Gastrocnemius medialis (tissue), 4 donors: ENCODE measurements around the gene CENPQ. TPM values are rescaled to one million over a fixed set of nuclear protein-coding genes. Genes with fewer than 3 reads are reported as not detected.

ENCODE experiments used
- ATAC-seq, 2 donors: fragments of 150-250 bp; one replicate each; pipeline ENCODE4 v1.9.1; 2016
- DNase-seq, 2 donors: peaks; one replicate each; pipeline ENCODE4 v3.0.0-alpha.2; 2019
- H3K27ac ChIP-seq, 4 donors: fragments of 200-600 bp; sonication (generic); 1 replicate in 1 of 4; 2 replicates in 3 of 4; pipeline ENCODE4 v1.5.1; 2016 to 2018; ENCODE audit warnings: mild to moderate bottlenecking in 2 of 4, moderate library complexity in 1 of 4
- H3K27me3 ChIP-seq, 3 donors: fragments of 200-600 bp; sonication (generic) in 2 of 3; 1 replicate in 1 of 3; 2 replicates in 2 of 3; pipeline versions ENCODE4 v1.5.1 to v1.6.0; 2016 to 2019; ENCODE audit warnings: mild to moderate bottlenecking in 1 of 3, moderate library complexity in 1 of 3
- H3K36me3 ChIP-seq, 2 donors: fragments of 200-600 bp; sonication (generic) in 1 of 2; one replicate each; pipeline ENCODE4 v1.5.1; 2017 to 2018
- H3K4me1 ChIP-seq, 2 donors: fragments of 200-600 bp; sonication (generic) in 1 of 2; one replicate each; pipeline ENCODE4 v1.5.1; 2016 to 2017; ENCODE audit warnings: mild to moderate bottlenecking in 2 of 2
- H3K4me3 ChIP-seq, 4 donors: fragments of 200-600 bp; sonication (generic) in 3 of 4; 1 replicate in 1 of 4; 2 replicates in 3 of 4; pipeline ENCODE4 v1.5.1; 2016 to 2019; ENCODE audit warnings: mild to moderate bottlenecking in 2 of 4
- H3K9me3 ChIP-seq, 3 donors: fragments of 200-600 bp; sonication (generic) in 2 of 3; 1 replicate in 1 of 3; 2 replicates in 2 of 3; pipeline ENCODE4 v1.5.1; 2016 to 2019
- CTCF ChIP-seq, 5 experiments: fragments of 450-650 bp in 3 of 5; fragments of 200-600 bp in 2 of 5; sonication (generic) in 2 of 5; IDR thresholded peaks in 4 of 5; conservative IDR thresholded peaks in 1 of 5; 1 replicate in 4 of 5; 2 replicates in 1 of 5; pipeline ENCODE4 v1.5.1; 2016 to 2019; ENCODE audit warnings: antibody characterized with exemption in 5 of 5, mild to moderate bottlenecking in 3 of 5, moderate library complexity in 3 of 5
- POLR2A ChIP-seq, 2 donors: fragments of 450-650 bp; IDR thresholded peaks; one replicate each; pipeline ENCODE4 v1.6.1; 2017; ENCODE audit warnings: antibody characterized with exemption in 2 of 2, mild to moderate bottlenecking in 2 of 2, moderate library complexity in 2 of 2
- in situ Hi-C, 4 donors: fragments of 200-750 bp; cut with MboI; loops; one replicate each; pipeline versions ENCODE4 v1.15.0 to v1.8.0; 2017; ENCODE audit warnings: low sequenced_read_pairs in 4 of 4
- intact Hi-C: fragments of 100-400 bp; cut with DNase I; formaldehyde crosslinking; loops from one replicate; pipeline ENCODE4 v1.15.1; 2023; ENCODE audit warnings: low total_unique reads
- total RNA-seq, 4 donors: library from RNA; depleted of rRNA; stranded (reverse); fragments of >200 nt; gene quantifications; one replicate each; pipeline versions ENCODE4 v1.1.0 to v1.2.3, GENCODE V29; 2016

The CENPQ gene
- total RNA-seq, 4 donors from 2014 or later = 1.3 to 5.0 (median 3.5) TPM

- no peak for TF ChIP-seq CTCF (IDR thresholded peaks at IDR 0.05 in 4 of 5, conservative IDR thresholded peaks at IDR 0.05 in 1 of 5)
- TF ChIP-seq POLR2A (IDR thresholded peaks at IDR 0.05) = no peak
- H3K36me3 ChIP-seq = no peaks in the 10 kb centered on the region
- no peaks in the 10 kb centered on the region for H3K27me3 ChIP-seq
- no peaks in the 10 kb centered on the region for H3K9me3 ChIP-seq
- no peaks in the 10 kb centered on the region for H3K4me1 ChIP-seq
- H3K4me3 ChIP-seq = no peak overlapping the region
- intact Hi-C loops (no loop called here), in situ Hi-C loops (loop anchor here in 1 of 4 donors (25.0 kb wide), 1 partner anchor 297 kb away; no protein-coding TSS in a partner anchor)
- ATAC-seq = no peak
- no peak overlapping the region for H3K27ac ChIP-seq
- no peak for DNase-seq
Observed at GRCh38 chr6:49540614-49541013, 77.4 kb downstream of the CENPQ start.

GRCh38 chr6:49541210-49541724 is 78.1 kb downstream of the CENPQ start:
- H3K27ac ChIP-seq = no peak overlapping the region
- H3K4me1 ChIP-seq = no peaks in the 10 kb centered on the region
- no peak overlapping the region for H3K4me3 ChIP-seq
- in situ Hi-C loops (loop anchor here in 1 of 4 donors (25.0 kb wide), 1 partner anchor 296 kb away; no protein-coding TSS in a partner anchor), intact Hi-C loops (no loop called here)
- no peaks in the 10 kb centered on the region for H3K36me3 ChIP-seq
- ATAC-seq = no peak
- TF ChIP-seq CTCF (IDR thresholded peaks at IDR 0.05 in 4 of 5, conservative IDR thresholded peaks at IDR 0.05 in 1 of 5) = no peak
- no peak for TF ChIP-seq POLR2A (IDR thresholded peaks at IDR 0.05)
- no peaks in the 10 kb centered on the region for H3K27me3 ChIP-seq
- no peak for DNase-seq
- no peaks in the 10 kb centered on the region for H3K9me3 ChIP-seq

- Histone ChIP-seq H3K27ac (no peak overlapping the region), H3K4me3 (no peak overlapping the region), H3K36me3 (no peaks in the 10 kb centered on the region), H3K9me3 (no peaks in the 10 kb centered on the region), H3K27me3 (no peaks in the 10 kb centered on the region), H3K4me1 (no peaks in the 10 kb centered on the region)
- ATAC-seq (no peak), DNase-seq (no peak)
- in situ Hi-C loops = loop anchor here in 1 of 4 donors (25.0 kb wide), 1 partner anchor 295 kb away; no protein-coding TSS in a partner anchor
- intact Hi-C loops = no loop called here
- TF ChIP-seq POLR2A (IDR thresholded peaks at IDR 0.05) = no peak
- TF ChIP-seq CTCF (IDR thresholded peaks at IDR 0.05 in 4 of 5, conservative IDR thresholded peaks at IDR 0.05 in 1 of 5) = no peak
Observed at GRCh38 chr6:49541936-49542335, 78.8 kb downstream of the CENPQ start.

Other genes with a start within 250 kb of the CENPQ start
- gene MMUT, start 117 bp upstream of the CENPQ start, total RNA-seq = 10 to 100 TPM in 3 of 4 donors, 1 to 10 TPM in 1; 6.7 to 16.9 (median 14.4) TPM
- gene GLYATL3, start 36.6 kb downstream of the CENPQ start, total RNA-seq = not detected
- gene C6orf141, start 87.3 kb downstream of the CENPQ start, total RNA-seq = 1 to 10 TPM in 3 of 4 donors, not detected in 1; 1.0 to 7.8 (median 1.5) TPM
- under 1 TPM in 1 of 4 donors, not detected in 3; 0.26 TPM for gene RHAG, start 173.5 kb downstream of the CENPQ start, total RNA-seq